Smooth muscle cell (in vitro differentiated cells): ENCODE measurements around the gene GDNF. TPM values are rescaled to one million over a fixed set of nuclear protein-coding genes. Genes with fewer than 3 reads are reported as not detected.

Experiments used
- DNase-seq: peaks from one replicate; lab custom pipeline; 2025; ENCODE audit not compliant: unreplicated experiment; lab: John Stamatoyannopoulos, UW
- H2AFZ ChIP-seq: fragments of 200-600 bp; sonication (generic); 2 replicates; pipeline ENCODE4 v1.6.0; 2016; ENCODE audit warnings: antibody characterized with exemption, low read depth, mild to moderate bottlenecking
- H3F3A ChIP-seq: fragments of 200-600 bp; sonication (generic); 2 replicates; pipeline ENCODE4 v1.6.0; 2017; ENCODE audit warnings: antibody characterized with exemption, low read depth
- H3K27ac ChIP-seq: fragments of 200-600 bp; sonication (generic); 2 replicates; pipeline ENCODE4 v1.5.1; 2016; ENCODE audit warnings: low read depth, mild to moderate bottlenecking
- H3K27me3 ChIP-seq: fragments of 200-600 bp; sonication (generic); 2 replicates; pipeline ENCODE4 v1.6.1; 2016; ENCODE audit warnings: low read depth, mild to moderate bottlenecking
- H3K36me3 ChIP-seq: fragments of 200-600 bp; sonication (generic); 2 replicates; pipeline ENCODE4 v1.5.1; 2016; ENCODE audit warnings: low read depth
- H3K4me1 ChIP-seq: fragments of 200-600 bp; sonication (generic); 2 replicates; pipeline ENCODE4 v1.5.1; 2016; ENCODE audit warnings: low read depth
- H3K4me2 ChIP-seq: fragments of 200-600 bp; sonication (generic); 2 replicates; pipeline ENCODE4 v1.6.0; 2016; ENCODE audit warnings: mild to moderate bottlenecking
- H3K4me3 ChIP-seq: fragments of 200-600 bp; sonication (generic); 2 replicates; pipeline ENCODE4 v1.5.1; 2016; ENCODE audit warnings: mild to moderate bottlenecking
- H3K79me2 ChIP-seq: fragments of 200-600 bp; sonication (generic); 2 replicates; pipeline ENCODE4 v1.6.0; 2016; ENCODE audit warnings: low read depth, mild to moderate bottlenecking
- H3K9ac ChIP-seq: fragments of 200-600 bp; sonication (generic); 2 replicates; pipeline ENCODE4 v1.6.0; 2016; ENCODE audit warnings: low read depth
- H3K9me3 ChIP-seq: fragments of 200-600 bp; sonication (generic); replicated peaks from 2 replicates; pipeline ENCODE4 v1.5.1; 2016; ENCODE audit warnings: low read depth
- H4K20me1 ChIP-seq: fragments of 200-600 bp; sonication (generic); 2 replicates; pipeline ENCODE4 v1.6.0; 2016; ENCODE audit warnings: low read depth
- CTCF ChIP-seq: fragments of 200-600 bp; sonication (generic); IDR thresholded peaks from 2 replicates; pipeline ENCODE4 v1.5.1; 2017; ENCODE audit warnings: borderline replicate concordance, mild to moderate bottlenecking, antibody characterized with exemption; ENCODE audit not compliant: insufficient read depth, poor library complexity, severe bottlenecking
- WGBS: methylation state at CpG from one replicate; pipeline ENCODE4 v1.1.7; 2016; ENCODE audit warnings: low lambda C conversion rate; 5-methylcytosine and 5-hydroxymethylcytosine counted together
- polyA plus RNA-seq: library from polyadenylated mRNA; unstranded; fragments of >200 nt; fragmentation: Nextera tagmentation; extraction: Ambion mirVana; gene quantifications from 2 replicates; pipeline ENCODE4 v1.2.1, GENCODE V29; 2016
- total RNA-seq: library from RNA; depleted of rRNA; stranded (reverse); fragments of >200 nt; gene quantifications from 2 replicates; pipeline ENCODE4 v1.2.3, GENCODE V29; 2014

Gene GDNF
- total and polyA plus RNA-seq, 2 experiments from 2014 or later: 12.9 to 18.8 TPM

- H3K79me2 ChIP-seq: no peaks in the 10 kb centered on the region
- H3K9me3 ChIP-seq: no peaks in the 10 kb centered on the region
- H3K9ac ChIP-seq: no peak overlapping the region
- no peak overlapping the region for H3K4me3 ChIP-seq
- no peaks in the 10 kb centered on the region for H3K27me3 ChIP-seq
- no peak overlapping the region for H2AFZ ChIP-seq
- H3K36me3 ChIP-seq: no peaks in the 10 kb centered on the region
- no peak overlapping the region for H3K4me2 ChIP-seq
- no peak for DNase-seq
- peaks cover 9% of the 10 kb centered on the region for H3F3A ChIP-seq
- H3K4me1 ChIP-seq: peaks cover 10% of the 10 kb centered on the region
- no peak overlapping the region for H3K27ac ChIP-seq
- H4K20me1 ChIP-seq: no peaks in the 10 kb centered on the region
- 97% methylated on average over 4 of the region's 4 CpGs for WGBS
- no peak for TF ChIP-seq CTCF
Measured at GRCh38 chr5:37851305-37851704, 11.5 kb upstream of the GDNF start.

GRCh38 chr5:37850226-37850865, 10.5 kb upstream of the GDNF start:
- Histone ChIP-seq H3K27ac (peak overlapping the region; percentile 96), H2AFZ (no peak overlapping the region), H3K27me3 (no peaks in the 10 kb centered on the region), H3K36me3 (no peaks in the 10 kb centered on the region), H3F3A (peaks cover 9% of the 10 kb centered on the region), H3K4me1 (peaks cover 10% of the 10 kb centered on the region), H3K4me3 (no peak overlapping the region), H3K9me3 (no peaks in the 10 kb centered on the region), H3K79me2 (no peaks in the 10 kb centered on the region), H3K4me2 (no peak overlapping the region), H4K20me1 (no peaks in the 10 kb centered on the region), H3K9ac (no peak overlapping the region)
- WGBS: 65% methylated on average over 3 of the region's 3 CpGs
- DNase-seq: no peak
- TF ChIP-seq CTCF: no peak

GRCh38 chr5:37849641-37850040, 9.8 kb upstream of the GDNF start:
- H3K79me2 ChIP-seq: no peaks in the 10 kb centered on the region
- 60% methylated on average over 4 of the region's 4 CpGs for WGBS
- no peaks in the 10 kb centered on the region for H3K27me3 ChIP-seq
- TF ChIP-seq CTCF: no peak
- H3K36me3 ChIP-seq: no peaks in the 10 kb centered on the region
- no peak overlapping the region for H3K4me3 ChIP-seq
- no peaks in the 10 kb centered on the region for H4K20me1 ChIP-seq
- no peak overlapping the region for H3K4me2 ChIP-seq
- DNase-seq: no peak
- peaks cover 9% of the 10 kb centered on the region for H3F3A ChIP-seq
- H3K4me1 ChIP-seq: peaks cover 10% of the 10 kb centered on the region
- no peaks in the 10 kb centered on the region for H3K9me3 ChIP-seq
- peak overlapping the region; percentile 36 for H2AFZ ChIP-seq
- H3K27ac ChIP-seq: peak overlapping the region; percentile 96
- H3K9ac ChIP-seq: no peak overlapping the region

- H3K9me3 ChIP-seq: no peaks in the 10 kb centered on the region
- peaks cover 10% of the 10 kb centered on the region for H3K4me1 ChIP-seq
- WGBS: 2% methylated on average over 3 of the region's 3 CpGs
- peaks cover 9% of the 10 kb centered on the region for H3F3A ChIP-seq
- no peak overlapping the region for H3K4me3 ChIP-seq
- H3K79me2 ChIP-seq: no peaks in the 10 kb centered on the region
- peak overlapping the region; percentile 6 for H2AFZ ChIP-seq
- no peak for DNase-seq
- H3K9ac ChIP-seq: peak overlapping the region; percentile 82
- no peaks in the 10 kb centered on the region for H3K36me3 ChIP-seq
- no peaks in the 10 kb centered on the region for H3K27me3 ChIP-seq
- no peak for TF ChIP-seq CTCF
- H3K27ac ChIP-seq: peak overlapping the region; percentile 96
- peak overlapping the region; percentile 52 for H3K4me2 ChIP-seq
- no peaks in the 10 kb centered on the region for H4K20me1 ChIP-seq
Measured at GRCh38 chr5:37847978-37848425, 8.2 kb upstream of the GDNF start.
